GM11168 (cell line): ENCODE measurements around the gene GRB7.

Experiments used
- in situ Hi-C: fragments of 300-500 bp; cut with MboI; formaldehyde crosslinking; loops from one replicate; pipeline ENCODE4 v1.12.0; 2022; ENCODE audit warnings: low sequenced_read_pairs; ENCODE audit not compliant: unreplicated experiment

The GRB7 gene

DNA sequence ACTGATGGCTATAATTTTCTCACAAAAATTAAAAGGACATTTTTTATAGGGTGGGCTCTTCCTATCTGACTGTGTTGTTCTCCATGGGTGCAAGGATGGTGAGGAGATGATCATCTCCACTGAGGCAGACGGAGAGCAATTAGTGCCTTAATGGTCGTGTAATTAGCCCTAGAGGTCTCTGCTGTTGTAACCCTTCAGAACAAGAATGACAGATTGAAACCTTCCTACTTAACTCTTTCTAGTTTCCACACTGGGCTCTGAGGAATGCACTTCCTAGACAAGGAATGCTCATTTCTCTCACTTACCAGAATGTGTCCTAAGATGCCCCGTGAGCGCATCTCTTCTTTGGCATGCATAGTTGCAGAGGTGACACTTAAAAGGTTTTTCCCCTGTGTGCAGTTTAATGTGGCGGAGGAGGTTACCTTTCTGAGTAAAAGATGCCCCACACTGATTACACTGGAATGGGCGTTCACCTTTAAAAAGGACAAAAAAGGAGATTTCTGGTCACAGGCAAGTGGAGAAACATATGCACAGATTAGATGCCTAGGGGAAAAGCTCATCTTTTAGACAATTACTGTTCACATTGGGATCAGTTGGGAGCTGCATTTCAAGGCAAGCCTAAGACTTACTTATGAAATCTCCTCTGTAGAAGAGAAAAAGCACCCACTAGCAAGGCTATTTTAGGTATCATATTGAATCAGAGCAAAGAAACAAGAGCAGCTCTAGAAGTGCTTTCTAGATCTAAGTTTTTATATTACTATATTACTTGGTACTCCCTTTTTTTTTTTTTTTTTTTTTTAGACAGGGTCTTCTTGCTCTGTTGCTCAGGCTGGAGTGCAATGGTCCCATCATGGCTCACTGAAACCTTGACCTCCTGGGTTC, 53.6 kb downstream of the GRB7 start:
- in situ Hi-C loops: no loop called here

DNA sequence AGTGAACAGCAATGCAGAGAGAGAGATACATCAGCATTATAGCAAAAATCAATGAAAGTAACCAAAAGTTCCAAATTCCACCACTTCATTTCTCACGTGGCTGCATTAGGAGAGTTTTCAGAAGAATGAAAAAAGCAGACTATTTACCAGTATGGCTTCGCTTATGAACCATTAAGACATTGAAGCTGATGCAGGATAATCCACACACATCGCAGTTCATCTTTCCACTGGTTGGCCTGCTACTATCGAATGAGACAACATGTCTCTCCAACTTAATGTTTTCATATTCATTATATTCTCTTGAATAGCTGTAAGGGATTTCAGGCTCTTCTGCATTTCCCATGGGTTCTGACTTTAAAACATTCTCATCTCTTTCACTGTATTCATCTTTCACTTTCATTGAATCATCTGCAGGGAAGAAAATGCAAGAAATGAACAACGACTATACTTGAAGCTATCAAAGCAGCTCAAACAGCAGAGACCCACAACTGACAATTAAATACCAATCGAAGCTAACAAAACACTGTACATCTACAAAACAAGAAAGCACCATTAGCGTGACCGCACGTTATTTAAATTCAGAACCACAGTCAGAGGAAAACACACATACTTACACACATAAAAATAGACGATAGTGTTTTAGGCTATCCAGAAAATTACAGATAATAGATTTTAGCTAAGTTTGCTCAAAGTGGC, 54.9 kb downstream of the GRB7 start:
- in situ Hi-C loops: no loop called here

DNA sequence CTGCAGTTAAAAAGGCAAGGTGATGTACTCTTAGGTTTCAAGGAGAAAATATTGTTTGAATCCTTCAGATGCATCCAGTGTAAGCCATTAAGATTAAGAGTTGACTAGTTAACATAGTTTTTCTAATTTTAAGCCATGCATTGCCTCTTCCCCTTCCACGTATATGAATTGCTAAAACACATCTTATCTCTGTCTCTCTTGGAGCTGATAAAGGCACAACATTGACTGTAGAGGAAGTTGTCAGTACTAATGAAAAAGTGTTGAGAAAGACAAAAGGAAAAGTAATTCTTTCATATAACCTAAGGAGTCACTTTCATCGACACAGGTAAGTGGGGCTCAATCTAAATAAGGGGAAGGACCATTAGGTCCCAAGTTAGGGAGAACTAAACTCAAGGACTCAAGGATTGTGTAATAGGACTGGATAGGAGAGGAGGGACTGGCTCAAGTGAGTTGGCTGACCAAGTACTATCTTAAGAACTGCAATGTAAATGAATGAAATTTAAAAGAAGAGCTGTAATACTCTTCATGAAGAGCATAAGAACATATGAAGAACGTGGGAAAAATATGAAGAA, 55.6 kb downstream of the GRB7 start:
- in situ Hi-C loops: no loop called here

DNA sequence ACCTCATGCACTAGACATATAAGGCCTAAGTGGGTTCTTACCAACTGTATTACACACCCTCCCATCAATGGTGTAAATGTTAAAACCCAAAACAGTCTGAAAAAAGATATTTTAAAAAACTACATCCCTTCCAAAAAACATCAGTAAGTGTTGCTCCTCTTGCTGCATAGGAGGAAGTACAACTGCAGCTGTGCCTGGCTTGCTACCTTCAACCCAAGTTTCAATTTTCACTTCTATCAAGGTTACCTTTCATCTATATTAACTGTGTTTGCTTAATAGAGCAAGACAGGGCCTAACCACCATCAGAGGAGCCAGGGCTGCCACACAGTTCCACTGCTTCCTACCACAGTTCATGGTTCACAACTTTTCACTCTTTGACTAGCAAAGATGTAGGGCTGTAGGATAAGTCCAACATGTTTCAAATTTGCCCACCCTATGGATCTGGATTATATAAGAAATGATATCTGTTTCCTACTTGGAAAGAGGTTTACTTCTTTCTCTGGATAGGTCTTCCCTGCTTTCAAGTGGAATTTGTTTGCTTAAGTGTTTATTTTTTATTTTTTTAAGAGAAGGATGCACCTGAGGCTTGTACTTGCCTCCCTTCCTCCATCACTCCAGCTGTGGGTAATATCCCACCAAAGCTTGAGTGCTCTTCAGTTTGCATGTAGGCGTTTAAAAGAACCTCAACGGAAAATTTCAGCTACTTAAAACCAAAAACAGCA, 56.7 kb downstream of the GRB7 start:
- in situ Hi-C loops: no loop called here
